ENCODE data around the gene SYNPO.

Gene SYNPO

GRCh38 chr5:150607991-150608390 lies 32.5 kb upstream of the SYNPO start:
- no peak for DNase-seq

- no peak for DNase-seq
These were observed 31.5 kb upstream of the SYNPO start for GRCh38 chr5:150608991-150609390.

- no peak for DNase-seq
These were observed 30.4 kb upstream of the SYNPO start for GRCh38 chr5:150609843-150610584.

GRCh38 chr5:150611026-150611425 lies 29.4 kb upstream of the SYNPO start:
- no peak for DNase-seq

GRCh38 chr5:150612405-150612804 lies 28.1 kb upstream of the SYNPO start:
- DNase-seq: no peak

- no peak for DNase-seq
These were observed 27.4 kb upstream of the SYNPO start for GRCh38 chr5:150612905-150613670.

- no peak for DNase-seq
These were observed 26.3 kb upstream of the SYNPO start for GRCh38 chr5:150613991-150614660.

GRCh38 chr5:150614661-150615060 lies 25.8 kb upstream of the SYNPO start:
- no peak for DNase-seq

GRCh38 chr5:150615141-150615699 lies 25.2 kb upstream of the SYNPO start:
- DNase-seq: no peak

- no peak for DNase-seq
These were observed 24.4 kb upstream of the SYNPO start for GRCh38 chr5:150616024-150616470.

GRCh38 chr5:150616506-150616905 lies 24.0 kb upstream of the SYNPO start:
- DNase-seq: no peak

- DNase-seq: no peak
These were observed 22.3 kb upstream of the SYNPO start for GRCh38 chr5:150618163-150618562.

GRCh38 chr5:150618588-150619281 lies 21.7 kb upstream of the SYNPO start:
- DNase-seq: no peak

GRCh38 chr5:150619359-150620230 lies 20.9 kb upstream of the SYNPO start:
- DNase-seq: no peak

GRCh38 chr5:150621301-150621700 lies 19.2 kb upstream of the SYNPO start:
- no peak for DNase-seq

GRCh38 chr5:150622157-150622556 lies 18.3 kb upstream of the SYNPO start:
- no peak for DNase-seq

- no peak for DNase-seq
These were observed 17.1 kb upstream of the SYNPO start for GRCh38 chr5:150623152-150623877.

- DNase-seq: no peak
These were observed 16.6 kb upstream of the SYNPO start for GRCh38 chr5:150623878-150624216.

- peak; percentile 27 for DNase-seq
These were observed 15.9 kb upstream of the SYNPO start for GRCh38 chr5:150624334-150625163.

GRCh38 chr5:150625164-150625535 lies 15.3 kb upstream of the SYNPO start:
- DNase-seq: no peak

Measured in activated CD4-positive, alpha-beta T cell treated with anti-CD3 and anti-CD28 coated beads for 48 hours (primary cell).